GM19438 (cell line): ENCODE data around the gene IGLL5.

ENCODE experiments used
- ATAC-seq: cut with Tn5 transposase; IDR thresholded peaks from one replicate; pipeline ENCODE4 v1.9.1; 2021; ENCODE audit warnings: low read depth; ENCODE audit not compliant: unreplicated experiment

The IGLL5 gene

DNA sequence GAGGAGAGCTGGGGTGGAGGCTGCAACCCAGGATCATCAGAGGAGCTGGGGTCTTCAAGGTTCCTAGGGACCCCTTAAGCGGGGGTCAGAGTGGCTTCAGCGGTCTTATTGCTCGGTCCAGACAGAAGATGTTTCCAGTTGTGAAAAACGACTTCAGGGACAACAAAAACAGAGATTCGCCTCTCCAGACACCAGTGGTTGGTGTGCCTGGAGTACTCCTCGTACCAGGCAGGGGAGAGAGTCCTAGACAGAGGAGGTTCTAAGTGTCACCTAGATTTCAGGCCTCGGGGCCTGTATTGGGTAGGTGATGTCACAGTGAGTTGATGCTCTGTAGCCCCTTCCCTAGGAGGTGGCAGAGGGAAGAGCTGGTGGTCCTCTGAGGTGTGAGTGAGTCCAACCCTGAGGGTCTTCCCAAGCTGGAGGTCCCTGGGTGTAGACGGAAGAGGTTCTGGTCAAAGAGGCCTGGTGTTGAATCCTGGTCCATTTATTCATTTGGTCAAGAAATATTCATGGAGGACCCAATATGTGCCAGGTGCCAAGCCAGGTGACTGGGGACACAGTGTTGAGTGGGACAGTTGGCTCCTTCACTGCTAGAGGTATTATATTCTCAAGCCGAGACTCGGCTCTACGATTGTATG is 4.4 kb upstream of the IGLL5 start:
- no peak for ATAC-seq

DNA sequence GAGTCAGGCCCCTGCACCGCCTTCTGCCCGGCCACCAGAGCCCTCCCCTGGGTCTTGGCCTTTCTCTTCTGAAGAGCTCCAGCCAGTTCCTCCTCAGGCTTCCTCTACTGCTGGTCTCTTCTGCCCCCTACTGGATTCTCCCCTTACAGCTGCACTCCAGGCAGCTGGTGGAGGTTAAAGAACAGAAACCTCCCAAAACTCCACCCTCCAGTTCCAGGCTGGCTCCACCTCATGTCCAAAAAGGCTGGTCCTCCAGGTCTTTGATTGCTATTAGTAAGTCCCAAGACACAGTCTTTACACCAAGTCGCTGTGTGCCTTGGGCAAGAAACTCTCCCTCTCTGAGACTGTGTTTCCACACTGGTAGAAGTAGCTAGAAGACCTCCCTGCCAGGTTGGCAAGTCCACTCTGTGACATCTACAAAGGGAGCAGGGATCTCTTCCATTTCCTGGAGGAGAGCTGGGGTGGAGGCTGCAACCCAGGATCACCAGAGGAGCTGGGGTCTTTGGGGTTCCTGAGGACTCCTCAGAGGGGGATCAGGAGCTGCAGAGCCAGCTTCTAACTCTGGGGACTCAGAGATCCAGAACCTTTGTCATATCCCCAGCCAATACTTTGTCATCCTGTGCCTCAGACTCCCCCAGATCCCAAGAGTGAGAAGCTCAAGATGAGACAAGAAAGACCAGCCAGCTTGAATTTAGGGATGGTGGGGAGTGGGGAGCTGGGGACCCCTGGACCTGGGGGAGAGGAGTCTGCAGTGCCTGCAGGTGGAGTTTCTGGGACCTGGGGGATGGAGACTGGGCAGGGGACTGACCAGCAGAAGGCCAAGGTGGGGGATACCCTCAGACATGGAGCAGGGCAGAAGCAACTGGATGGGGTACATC is 3.4 kb upstream of the IGLL5 start:
- no peak for ATAC-seq

GRCh38 chr22:22884888-22885840 is 2.5 kb upstream of the IGLL5 start:
- peak; percentile 69 for ATAC-seq

GRCh38 chr22:22886546-22886945 is 1.1 kb upstream of the IGLL5 start:
- no peak for ATAC-seq

DNA sequence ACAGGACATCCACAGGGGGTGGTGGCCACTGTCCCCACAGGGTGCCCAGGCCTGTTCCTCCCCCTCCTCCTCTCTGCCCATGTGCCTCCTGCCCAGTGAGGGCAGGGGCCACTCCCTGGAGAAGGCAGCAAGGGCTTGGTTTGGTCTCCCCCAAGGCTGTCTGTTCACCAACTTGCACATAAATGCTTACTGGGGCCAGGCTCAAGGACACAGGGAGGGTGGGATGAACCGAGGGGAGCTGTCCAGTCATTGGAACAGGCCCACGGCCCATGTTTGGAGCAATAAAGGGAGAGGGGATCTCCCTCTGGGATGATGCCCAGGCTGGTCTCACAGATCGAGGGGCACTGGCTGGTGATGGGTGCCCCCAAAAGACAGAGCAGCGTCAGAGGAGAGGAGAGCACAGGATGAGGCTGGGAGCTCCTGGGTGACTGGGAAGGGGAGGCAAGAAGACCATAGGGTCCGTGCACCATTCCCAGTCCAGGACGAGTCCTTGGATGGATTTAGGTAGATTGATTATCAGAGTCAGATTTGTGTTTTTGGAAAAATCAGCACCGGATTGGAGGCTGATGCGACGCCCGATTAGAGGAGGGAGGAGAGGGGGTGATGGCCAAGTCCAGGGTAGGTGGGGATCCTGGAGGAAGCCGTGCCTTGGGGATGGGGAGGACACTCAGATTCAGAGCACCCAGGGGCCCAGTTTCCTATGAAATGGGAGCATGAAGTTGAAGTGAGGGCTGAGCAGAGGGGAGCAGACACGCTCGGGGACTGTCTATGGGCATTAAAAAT is 1.1 kb downstream of the IGLL5 start:
- no peak for ATAC-seq

DNA sequence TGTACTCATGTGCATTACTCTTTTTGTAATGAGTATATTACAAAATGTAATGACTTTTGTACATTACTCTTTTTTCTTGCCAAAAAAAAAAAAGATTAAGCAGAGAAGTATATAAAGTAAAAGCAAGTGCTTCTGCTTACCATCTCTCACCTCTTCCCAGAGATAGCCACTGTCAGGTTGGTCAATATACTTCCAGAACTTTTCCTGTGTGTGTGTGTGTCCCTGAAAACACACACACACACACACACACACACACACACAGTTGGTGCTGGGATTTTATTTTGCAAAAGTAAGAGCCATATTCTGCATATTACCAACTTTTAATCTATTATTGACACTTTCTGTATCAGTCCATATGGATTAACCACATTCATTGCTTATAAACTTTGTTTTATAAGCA is 2.5 kb downstream of the IGLL5 start:
- ATAC-seq, result no peak

DNA sequence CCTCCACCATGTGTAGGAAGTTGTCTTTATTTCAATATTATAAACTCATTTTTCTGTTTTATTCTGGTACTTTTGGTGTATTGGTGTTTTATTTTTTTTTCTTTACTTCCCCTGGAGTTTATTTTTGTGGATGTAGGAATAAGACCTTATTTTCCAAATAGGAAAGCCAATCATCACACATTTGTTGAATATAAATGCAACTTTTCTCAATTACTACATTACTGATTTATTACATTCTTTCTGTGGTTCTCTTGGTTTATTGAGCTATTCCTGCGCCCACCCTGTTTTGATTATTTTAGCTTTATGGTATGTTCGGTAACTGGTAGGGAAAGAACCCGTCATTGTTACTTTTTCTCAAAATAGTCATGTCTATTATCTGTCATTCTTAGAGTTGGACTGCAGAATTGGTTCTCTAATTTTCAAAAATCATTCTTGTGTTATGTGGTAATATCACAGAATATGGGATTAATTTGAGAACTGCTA is 3.6 kb downstream of the IGLL5 start:
- no peak for ATAC-seq

- no peak for ATAC-seq
Measured at GRCh38 chr22:22892096-22893052, 4.8 kb downstream of the IGLL5 start.

DNA sequence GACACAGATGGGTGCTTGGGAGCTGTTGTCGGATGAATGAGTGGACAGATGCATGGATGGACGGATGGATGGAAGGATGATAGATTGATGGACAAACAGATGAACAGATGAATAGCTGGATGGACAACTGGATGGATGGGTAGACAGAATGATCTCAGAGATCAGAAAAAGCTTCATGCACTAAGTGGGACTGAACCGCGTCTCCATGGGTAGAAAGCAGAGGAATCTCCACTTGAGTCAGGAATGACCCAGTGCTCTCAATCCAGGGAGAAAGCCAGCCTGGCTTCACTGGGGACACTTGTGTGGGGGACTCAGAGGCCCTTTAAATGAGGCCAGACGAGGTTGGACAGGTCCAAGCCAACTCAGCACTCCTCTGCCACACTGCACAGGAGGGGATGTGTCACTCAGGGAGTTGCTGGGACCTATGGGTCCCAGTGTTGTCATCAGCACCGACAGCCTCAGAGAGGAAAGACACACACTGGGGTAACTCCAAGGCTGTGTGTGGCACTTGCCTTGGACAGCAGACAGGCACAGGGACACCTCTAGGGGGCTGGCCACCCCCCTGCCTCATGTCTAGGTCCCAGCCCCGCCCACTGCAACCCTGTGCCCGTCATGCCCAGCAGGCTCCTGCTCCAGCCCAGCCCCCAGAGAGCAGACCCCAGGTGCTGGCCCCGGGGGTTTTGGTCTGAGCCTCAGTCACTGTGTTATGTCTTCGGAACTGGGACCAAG is 5.6 kb downstream of the IGLL5 start:
- no peak for ATAC-seq

DNA sequence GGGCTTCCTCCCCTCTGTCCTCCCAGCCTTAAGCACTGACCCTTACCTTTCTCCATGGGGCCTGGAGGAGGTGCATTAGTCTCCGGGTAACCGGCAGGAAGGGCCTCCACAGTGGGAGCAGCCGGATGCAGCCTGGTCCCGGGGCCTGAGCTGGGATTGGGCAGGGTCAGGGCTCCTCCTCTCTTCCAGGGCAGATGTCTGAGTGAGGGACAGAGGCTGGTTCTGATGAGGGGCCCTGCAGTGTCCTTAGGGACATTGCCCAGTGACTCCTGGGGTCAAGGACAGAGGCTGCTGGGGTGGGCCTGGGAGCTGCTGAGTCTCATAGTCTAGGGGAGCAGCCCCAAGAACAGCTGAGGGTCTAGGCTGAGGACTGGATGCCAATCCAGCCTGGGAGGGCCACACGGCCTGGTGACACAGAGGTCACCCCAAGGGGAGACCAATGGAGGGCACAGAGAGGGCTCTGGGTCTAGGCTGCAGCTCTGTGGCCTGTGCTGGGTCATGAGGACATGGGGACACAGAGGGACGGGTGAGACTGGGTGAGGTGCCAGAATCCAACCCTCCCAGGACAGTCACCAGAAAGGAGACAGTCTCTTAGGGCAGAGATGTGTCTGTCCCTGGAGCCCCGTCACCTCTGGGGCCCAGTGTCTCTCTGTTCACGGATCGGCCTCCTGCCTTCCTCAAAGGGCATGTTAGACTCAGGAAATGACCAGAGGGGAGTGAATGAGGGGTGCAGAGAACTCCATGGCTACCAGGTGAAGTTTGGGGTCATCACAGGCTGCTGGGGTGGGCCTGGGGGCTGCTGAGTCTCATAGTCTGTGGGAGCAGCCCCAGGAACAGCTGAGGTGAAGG is 6.5 kb downstream of the IGLL5 start:
- no peak for ATAC-seq

DNA sequence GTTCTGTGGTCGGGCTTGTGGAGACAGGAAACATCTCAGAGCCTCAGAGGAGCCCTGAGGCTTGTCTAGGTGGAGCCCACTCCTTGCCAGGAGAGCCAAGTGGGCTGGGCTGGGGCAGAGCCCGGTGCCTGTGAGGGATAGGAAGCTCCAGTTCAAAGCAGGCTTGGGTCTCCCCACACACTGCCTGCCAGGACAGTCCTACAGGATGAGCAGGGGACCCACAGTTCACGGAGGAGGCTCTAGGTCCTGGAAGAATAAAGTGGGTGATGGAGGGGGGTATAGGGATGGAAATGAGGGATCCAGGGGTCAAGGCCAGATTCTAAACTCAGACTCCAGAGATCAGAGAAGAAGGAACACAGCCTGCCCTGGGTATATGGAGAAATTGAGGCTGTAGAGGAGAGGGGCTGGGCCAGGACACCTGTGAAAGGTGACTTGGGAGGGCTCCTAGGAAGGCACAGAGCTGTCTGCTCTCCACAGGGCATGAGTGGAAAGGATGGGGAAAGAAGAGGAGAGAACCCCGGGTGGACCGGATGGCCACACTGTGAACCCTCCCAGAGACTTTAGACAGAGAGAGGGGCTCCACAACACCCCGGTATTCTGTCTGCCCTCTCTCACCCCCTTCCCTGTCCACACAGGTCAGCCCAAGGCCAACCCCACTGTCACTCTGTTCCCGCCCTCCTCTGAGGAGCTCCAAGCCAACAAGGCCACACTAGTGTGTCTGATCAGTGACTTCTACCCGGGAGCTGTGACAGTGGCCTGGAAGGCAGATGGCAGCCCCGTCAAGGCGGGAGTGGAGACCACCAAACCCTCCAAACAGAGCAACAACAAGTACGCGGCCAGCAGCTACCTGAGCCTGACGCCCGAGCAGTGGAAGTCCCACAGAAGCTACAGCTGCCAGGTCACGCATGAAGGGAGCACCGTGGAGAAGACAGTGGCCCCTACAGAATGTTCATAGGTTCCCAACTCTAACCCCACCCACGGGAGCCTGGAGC is 7.4 kb downstream of the IGLL5 start:
- no peak for ATAC-seq

DNA sequence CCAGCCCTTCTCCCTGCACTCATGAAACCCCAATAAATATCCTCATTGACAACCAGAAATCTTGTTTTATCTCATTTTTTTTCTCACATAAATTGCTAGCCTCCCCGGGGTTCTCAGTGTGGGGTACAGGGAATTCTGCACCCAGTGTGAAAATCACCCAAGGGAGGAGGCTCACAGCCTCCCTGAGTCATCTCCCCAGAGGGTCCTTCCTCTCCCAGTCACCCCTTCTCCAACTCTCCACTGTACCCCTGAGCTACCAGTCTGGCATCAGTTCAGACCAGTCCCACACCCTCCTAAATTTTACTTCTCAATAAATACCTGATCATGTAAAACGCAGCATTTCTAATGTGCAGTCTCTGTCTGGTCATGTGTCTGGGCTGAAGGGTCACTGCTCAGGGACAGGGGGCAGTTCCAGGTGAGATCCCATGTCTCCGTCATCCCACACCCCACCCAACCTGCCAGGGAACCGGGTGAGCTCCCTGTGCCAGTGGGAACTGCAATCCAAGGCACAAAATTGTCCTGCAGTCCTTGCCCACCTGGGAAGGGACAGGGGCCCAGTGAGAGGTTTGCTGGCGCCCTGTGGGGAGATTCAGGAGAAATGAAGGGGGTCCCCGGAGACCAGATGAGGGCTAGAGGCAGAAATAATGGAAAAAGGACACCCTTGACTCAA is 8.3 kb downstream of the IGLL5 start:
- no peak for ATAC-seq

DNA sequence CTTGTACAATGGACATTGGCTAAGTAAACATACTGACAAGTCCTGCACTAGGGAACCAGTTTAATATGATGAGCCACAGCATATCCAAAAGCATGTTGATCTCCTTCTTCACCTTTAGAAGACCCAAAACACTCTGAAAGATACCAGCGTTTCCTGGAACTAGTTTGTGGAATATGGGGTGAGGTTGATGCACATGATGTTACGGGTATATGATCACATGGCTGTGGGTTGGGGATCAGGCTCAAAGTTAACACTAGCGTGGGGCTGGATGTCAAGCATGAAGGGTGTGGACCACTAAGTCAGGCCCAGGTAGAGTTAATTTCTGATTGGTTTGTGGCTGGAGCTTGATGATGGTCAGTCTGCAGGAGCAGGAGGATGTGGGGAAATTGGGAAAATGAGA is 9.0 kb downstream of the IGLL5 start:
- no peak for ATAC-seq

DNA sequence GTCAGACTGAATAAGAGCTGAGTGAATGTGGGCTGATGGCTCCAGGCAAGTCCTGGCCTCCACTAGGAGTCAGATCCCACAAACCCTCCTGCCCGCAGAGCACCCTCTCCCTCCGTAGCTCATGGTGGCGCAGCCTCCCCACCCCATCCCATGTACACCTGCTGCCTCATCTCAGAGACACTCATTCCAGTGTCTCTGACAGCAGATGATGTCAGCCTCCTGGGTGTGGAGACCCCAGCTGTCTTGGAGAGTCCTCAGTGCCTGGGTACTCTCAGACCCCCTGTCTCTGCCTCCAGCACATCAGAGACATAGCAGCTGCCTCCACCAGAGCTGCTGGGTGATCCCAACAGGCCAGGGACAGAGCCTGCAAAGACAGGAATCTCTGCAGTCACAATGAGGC is 9.5 kb downstream of the IGLL5 start:
- ATAC-seq, result no peak

DNA sequence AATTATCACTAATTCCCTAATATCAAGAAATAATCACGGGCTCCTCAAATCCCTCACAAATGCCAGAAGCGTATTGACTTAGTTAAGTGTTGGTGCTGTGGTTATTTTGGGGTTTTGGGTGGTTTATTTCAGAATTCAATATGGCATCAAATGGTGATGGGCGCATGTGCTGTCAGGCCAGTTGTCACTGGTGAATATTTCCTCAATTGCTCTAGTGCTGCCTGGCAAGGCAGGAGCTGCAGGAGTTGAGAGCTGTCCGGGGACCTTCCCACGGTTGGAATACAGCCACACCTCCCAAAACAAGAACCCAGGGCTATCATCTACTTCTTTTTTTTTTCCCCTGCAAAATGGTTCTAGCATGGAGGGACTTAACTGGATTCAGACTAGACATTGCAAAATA is 10.3 kb downstream of the IGLL5 start:
- ATAC-seq, result no peak
